ENCODE data around the gene EIF4G1.
"Not testable (repeated sequence)": the region's sequence is repeated elsewhere in the genome, so short reads cannot be mapped to it uniquely, and the experiment has no call there.

Gene EIF4G1, protein sequence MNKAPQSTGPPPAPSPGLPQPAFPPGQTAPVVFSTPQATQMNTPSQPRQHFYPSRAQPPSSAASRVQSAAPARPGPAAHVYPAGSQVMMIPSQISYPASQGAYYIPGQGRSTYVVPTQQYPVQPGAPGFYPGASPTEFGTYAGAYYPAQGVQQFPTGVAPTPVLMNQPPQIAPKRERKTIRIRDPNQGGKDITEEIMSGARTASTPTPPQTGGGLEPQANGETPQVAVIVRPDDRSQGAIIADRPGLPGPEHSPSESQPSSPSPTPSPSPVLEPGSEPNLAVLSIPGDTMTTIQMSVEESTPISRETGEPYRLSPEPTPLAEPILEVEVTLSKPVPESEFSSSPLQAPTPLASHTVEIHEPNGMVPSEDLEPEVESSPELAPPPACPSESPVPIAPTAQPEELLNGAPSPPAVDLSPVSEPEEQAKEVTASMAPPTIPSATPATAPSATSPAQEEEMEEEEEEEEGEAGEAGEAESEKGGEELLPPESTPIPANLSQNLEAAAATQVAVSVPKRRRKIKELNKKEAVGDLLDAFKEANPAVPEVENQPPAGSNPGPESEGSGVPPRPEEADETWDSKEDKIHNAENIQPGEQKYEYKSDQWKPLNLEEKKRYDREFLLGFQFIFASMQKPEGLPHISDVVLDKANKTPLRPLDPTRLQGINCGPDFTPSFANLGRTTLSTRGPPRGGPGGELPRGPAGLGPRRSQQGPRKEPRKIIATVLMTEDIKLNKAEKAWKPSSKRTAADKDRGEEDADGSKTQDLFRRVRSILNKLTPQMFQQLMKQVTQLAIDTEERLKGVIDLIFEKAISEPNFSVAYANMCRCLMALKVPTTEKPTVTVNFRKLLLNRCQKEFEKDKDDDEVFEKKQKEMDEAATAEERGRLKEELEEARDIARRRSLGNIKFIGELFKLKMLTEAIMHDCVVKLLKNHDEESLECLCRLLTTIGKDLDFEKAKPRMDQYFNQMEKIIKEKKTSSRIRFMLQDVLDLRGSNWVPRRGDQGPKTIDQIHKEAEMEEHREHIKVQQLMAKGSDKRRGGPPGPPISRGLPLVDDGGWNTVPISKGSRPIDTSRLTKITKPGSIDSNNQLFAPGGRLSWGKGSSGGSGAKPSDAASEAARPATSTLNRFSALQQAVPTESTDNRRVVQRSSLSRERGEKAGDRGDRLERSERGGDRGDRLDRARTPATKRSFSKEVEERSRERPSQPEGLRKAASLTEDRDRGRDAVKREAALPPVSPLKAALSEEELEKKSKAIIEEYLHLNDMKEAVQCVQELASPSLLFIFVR (N-terminal part only)

DNA sequence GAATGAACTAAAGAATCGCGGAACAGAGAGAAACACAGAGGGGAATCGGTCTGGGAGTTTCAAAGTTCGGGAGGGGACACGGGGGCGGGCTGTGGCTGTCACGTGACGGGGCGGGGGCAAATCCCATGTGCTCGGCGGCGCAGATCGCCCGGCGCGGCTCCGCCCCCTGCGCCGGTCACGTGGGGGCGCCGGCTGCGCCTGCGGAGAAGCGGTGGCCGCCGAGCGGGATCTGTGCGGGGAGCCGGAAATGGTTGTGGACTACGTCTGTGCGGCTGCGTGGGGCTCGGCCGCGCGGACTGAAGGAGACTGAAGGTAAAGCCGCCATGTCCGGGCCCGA, at the start of gene EIF4G1:
Gene EIF4G1, plus strand, starts transcription at position 244 of the 337 bp plus-strand sequence. CDS start 1,191 bp downstream, outside the sequence.
- peak; percentile 95 for DNase-seq (ENCODE audit: low read depth)

DNA sequence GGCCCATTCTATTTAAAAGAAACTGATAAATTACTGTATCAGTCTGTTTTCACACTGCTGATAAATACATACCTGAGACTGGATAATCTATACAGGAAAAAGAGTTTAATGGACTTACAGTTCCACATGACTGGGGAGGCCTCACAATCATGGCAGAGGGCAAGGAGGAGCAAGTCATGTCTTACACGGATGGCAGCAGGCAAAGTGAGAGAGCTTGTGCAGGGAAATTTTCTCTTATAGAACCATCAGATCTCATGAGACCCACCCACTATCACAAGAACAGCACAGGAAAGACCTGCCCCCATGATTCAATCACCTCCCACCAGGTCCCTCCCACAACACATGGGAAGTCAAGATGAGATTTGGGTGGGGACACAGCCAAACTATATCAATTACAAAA, 47.2 kb upstream of the EIF4G1 start:
- DNase-seq (ENCODE audit: low read depth): not testable (repeated sequence)

DNA sequence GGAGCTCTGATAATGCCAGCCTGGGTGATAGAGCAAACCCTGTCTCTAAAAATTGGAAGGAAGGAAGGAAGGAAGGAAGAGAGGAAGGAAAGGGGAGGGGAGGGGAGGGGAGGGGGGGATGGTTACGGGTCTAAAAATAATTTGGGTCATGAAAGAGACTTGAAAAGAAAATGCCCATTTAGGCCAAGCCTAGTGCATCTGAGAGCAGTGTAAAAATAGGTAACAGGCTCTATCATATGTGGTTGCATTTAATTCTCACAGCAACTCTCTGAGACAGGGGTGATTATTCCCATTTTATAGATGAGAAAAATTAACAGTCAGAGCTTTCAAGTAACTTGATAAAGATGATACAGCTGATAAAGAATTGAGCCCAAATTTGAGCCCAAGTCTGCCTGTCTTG, 42.1 kb upstream of the EIF4G1 start:
- no peak for DNase-seq (ENCODE audit: low read depth)

DNA sequence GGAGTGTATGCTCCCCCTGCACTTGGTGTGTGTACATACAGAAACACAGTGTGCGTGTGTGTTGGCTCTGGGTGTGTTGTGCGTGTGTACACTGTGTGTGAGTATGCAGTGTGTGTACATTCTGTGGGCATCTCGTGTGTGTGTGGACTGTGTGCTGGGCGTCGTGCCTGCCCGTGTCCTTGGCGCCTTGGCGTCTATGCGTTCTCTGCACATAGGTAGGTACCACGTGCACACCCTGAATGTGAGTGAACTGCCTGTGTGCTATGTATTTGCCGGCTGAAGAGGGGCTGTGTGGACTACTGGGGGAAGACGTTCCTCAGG, 39.1 kb upstream of the EIF4G1 start:
- DNase-seq (ENCODE audit: low read depth): no peak

DNA sequence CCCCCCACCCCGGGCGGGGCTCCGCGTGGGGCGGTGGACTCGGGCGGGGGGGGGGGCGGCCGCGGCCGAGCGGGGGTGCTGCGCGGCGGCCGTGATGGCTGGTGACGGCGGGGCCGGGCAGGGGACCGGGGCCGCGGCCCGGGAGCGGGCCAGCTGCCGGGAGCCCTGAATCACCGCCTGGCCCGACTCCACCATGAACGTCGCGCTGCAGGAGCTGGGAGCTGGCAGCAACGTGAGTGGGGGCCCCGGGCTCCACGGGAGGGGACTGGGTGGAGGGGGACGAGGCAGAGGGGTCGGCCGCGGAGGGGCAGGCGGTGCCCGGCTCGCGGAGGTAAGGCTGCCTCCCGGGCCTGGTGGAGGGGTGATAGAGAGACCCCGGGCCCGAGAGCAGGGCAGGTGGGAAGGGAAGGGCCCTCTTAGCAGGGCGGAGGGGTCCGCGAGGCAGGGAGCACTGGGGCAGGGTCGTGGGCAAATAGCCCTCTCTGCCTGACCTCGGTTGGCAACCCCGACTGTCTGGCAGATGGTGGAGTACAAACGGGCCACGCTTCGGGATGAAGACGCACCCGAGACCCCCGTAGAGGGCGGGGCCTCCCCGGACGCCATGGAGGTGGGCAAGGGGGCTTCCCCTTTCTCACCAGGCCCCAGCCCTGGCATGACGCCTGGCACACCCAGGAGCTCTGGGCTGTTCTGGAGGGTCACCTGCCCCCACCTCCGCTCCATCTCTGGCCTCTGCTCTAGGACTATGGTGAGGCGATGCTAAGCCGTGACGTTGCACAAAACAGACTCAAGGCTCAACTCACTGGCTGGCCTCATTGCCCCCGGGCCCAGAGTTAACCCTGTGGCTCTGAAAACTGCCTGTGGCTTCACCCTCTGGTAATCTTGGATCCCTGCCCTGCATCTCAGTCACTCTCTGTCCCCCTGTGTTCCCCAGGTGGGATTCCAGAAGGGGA, 38.2 kb upstream of the EIF4G1 start, which contains the start of gene ECE2:
Gene ECE2, plus strand, starts transcription at position 62 of the 950 bp plus-strand sequence. Its CDS starts 132 bp downstream, at position 194.
- no peak for DNase-seq (ENCODE audit: low read depth)

DNA sequence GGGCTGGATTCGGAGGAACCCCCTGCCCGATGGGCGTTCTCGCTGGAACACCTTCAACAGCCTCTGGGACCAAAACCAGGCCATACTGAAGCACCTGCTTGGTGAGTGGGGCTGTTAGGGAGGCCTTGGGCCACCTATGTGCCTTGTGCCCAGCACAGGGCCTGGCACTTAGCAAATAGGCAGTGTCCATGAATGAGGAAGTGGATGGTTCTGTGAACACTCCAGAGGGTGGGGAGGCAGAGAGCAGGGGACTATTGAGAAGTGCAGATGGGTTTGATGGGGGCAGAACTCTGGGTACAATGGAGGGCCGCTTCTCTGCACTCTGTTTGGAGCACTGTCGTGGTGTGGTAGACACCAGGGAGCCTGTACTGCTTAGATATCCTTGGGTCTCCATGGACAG, 37.0 kb upstream of the EIF4G1 start:
- no peak for DNase-seq (ENCODE audit: low read depth)

DNA sequence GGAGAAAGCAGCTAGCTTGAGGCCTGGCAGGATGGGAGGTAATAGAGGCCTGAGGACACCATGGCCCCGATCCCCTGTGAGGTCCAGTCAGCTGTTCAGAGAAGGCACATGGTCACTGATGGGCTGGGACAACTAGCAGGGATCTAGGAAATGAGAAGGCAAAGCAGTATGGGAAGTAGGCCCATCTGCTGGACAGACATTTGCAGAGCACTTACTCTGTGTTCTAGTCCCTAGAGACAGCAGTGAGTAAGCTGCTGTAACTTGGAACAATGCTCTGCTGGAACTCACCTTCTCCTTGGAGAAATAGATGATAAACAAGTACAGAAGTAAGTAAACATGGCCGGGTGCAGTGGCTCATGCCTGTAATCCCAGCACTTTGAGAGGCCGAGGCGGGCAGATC, 31.5 kb upstream of the EIF4G1 start:
- no peak for DNase-seq (ENCODE audit: low read depth)

DNA sequence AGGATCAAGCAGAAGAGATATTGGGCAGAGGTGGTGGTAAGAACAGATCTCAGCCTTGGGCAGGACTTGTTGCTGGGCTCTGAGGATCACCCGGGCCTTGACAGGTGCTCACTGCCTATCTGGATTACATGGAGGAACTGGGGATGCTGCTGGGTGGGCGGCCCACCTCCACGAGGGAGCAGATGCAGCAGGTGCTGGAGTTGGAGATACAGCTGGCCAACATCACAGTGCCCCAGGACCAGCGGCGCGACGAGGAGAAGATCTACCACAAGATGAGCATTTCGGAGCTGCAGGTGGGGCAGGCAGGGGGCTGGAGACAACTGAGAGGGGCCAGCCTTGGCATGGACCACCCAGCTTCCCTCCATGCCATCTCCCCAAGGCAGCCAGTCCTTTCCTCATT, 30.7 kb upstream of the EIF4G1 start:
- DNase-seq (ENCODE audit: low read depth): no peak

DNA sequence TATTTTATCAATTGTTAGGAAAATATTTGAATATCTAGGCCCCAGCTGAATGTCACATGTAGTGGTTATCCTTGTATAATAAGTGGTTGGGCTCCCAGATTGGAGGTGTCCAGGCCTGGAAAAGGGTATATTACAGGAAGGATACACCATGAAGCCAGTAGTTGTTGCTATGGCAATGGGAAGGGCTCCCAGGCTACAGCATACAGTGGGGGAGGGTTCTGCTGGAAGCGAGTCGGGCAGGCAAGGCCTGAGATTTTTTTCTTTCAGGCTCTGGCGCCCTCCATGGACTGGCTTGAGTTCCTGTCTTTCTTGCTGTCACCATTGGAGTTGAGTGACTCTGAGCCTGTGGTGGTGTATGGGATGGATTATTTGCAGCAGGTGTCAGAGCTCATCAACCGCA, 29.7 kb upstream of the EIF4G1 start:
- DNase-seq (ENCODE audit: low read depth): peak; percentile 81

DNA sequence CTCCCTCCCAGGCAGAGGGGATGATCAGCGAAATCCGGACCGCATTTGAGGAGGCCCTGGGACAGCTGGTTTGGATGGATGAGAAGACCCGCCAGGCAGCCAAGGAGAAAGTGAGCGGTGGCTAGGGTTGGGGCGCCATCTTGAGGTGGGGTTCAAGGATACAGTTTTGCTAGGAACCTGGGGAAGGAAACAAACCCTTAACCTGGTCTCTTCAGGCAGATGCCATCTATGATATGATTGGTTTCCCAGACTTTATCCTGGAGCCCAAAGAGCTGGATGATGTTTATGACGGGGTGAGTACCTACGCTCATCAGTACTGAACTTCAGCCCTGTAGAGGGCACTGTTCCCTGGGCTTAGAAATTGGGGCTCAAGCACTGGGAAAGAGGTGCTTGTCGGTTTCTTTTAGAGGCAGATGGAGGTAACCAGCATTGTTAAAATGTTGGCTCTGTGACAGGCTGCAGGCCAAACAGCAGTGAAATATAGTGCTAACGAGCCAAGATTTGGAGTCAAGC, 24.9 kb upstream of the EIF4G1 start:
- DNase-seq (ENCODE audit: low read depth): peak; percentile 48

DNA sequence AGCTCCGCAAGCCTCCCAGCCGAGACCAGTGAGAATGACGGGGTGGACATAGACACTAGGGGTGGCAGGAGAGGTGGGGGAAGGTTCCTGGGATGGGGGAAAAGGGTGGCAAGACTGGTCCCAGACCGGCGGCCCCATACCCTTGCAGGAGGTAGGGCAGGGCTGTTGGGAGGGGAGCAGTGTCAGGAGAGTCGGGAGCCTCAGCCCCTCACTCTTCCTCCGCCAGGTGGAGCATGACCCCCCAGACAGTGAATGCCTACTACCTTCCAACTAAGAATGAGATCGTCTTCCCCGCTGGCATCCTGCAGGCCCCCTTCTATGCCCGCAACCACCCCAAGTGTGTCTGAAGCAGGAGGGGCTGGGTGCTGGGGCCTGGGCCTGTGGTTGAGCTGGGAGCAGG, 24.1 kb upstream of the EIF4G1 start:
- DNase-seq (ENCODE audit: low read depth): no peak

DNA sequence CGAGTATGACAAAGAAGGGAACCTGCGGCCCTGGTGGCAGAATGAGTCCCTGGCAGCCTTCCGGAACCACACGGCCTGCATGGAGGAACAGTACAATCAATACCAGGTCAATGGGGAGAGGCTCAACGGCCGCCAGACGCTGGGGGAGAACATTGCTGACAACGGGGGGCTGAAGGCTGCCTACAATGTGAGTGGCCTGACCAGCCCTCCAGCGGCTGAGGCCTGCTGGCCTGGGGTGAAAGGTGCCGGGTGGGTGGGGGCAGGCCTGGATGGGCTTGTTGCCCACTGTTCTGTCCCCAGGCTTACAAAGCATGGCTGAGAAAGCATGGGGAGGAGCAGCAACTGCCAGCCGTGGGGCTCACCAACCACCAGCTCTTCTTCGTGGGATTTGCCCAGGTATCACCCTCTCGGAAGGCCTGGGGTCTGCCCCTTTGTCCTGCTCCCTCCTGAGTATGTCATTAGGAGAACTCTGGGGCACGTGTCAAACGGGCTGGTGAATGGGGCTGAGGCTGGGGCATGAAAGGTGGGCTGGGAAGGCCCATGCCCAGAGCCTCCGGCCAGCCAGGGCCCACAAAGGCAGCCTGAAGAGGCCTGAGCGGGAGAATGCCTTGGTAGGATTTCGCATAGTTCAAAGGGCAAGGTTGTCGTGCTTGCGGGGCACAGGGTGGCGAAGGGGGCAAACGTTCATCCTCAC, 23.2 kb upstream of the EIF4G1 start:
- DNase-seq (ENCODE audit: low read depth): no peak

DNA sequence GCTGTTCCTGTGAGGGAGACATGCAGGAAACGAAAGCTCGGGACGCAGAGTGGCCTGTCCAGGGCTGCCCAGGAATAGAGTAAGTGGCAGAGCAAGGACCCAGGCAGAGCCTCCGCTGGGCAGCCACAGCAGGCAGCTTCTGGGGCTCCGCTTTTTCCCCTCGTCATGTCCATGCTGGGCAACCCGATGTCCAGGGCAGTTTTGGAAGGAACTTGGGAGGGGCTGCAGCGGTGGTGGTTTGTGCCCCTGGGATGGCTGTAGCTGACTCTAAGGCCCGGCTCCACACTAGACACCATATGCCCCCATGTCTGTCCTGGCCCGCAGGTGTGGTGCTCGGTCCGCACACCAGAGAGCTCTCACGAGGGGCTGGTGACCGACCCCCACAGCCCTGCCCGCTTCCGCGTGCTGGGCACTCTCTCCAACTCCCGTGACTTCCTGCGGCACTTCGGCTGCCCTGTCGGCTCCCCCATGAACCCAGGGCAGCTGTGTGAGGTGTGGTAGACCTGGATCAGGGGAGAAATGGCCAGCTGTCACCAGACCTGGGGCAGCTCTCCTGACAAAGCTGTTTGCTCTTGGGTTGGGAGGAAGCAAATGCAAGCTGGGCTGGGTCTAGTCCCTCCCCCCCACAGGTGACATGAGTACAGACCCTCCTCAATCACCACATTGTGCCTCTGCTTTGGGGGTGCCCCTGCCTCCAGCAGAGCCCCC, 22.5 kb upstream of the EIF4G1 start:
- no peak for DNase-seq (ENCODE audit: low read depth)

DNA sequence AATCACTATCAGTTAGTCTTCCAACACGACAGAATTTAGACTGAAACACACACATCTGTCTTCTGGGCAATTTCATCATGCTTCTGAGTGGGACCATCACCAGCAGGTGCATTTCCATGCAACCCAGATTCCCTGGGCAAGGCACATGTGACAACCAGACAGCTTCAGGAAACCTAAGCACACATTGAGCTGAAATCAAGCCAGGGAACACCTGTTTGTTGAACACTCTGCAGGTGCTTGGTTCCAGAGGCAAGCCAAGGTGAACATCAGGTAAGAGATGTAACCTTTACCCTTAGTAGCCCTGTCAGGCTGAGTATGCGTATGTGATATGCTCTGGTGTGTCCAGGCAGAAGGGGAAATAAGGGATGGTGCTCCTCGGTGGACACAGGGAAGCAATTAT, 18.6 kb upstream of the EIF4G1 start:
- no peak for DNase-seq (ENCODE audit: low read depth)

DNA sequence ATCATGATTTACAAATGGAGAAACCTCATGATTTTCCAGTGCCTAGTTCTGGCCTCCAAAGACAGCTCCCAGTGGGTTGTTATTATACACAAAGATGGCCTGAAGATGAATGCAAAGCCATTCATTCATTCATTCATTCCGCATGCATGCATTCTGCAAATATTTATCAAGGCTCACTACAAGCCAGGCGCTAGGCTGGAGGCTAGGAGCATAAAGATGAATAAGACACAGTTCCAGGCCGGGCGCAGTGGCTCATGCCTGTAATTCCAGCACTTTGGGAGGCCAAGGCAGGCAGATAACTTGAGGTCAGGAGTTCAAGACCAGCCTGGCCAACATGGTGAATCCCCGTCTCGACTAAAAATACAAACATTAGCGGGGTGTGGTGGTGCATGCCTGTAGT, 17.8 kb upstream of the EIF4G1 start:
- DNase-seq (ENCODE audit: low read depth): no peak

DNA sequence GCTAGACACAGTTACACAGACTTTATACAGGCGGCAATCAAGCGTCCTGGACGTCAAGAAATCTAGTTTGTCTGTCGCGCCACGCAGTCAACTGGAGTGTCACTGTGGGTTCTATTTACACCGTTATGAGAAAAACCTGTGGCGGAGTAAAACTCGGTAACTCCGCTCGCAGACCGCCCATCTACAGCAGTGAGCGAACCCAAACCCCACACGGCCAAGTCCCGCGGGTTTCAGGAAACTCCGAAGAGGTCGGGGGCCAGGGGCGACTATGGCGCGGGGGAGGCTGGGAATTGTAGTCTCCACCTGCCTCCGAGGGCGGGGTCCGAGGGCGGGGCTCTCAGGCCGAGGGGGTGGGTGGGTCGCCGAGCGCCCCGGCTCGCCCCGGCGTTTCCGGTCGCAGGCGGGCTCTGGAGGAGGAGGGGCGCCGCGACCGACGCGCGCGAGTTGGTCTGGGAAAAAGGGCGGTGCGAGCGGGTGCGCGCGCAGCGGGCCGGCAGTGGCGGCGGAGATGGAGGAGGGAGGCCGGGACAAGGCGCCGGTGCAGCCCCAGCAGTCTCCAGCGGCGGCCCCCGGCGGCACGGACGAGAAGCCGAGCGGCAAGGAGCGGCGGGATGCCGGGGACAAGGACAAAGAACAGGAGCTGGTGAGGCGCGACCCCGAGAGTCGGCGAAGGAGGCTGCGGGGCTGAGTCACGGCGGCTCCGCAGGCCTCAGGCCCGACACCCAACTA, 15.5 kb upstream of the EIF4G1 start, which contains the start of gene PSMD2:
Gene PSMD2, plus strand, starts transcription at position 483 of the 729 bp plus-strand sequence. Its CDS starts 26 bp downstream, at position 509.
- peak; percentile 97 for DNase-seq (ENCODE audit: low read depth)

DNA sequence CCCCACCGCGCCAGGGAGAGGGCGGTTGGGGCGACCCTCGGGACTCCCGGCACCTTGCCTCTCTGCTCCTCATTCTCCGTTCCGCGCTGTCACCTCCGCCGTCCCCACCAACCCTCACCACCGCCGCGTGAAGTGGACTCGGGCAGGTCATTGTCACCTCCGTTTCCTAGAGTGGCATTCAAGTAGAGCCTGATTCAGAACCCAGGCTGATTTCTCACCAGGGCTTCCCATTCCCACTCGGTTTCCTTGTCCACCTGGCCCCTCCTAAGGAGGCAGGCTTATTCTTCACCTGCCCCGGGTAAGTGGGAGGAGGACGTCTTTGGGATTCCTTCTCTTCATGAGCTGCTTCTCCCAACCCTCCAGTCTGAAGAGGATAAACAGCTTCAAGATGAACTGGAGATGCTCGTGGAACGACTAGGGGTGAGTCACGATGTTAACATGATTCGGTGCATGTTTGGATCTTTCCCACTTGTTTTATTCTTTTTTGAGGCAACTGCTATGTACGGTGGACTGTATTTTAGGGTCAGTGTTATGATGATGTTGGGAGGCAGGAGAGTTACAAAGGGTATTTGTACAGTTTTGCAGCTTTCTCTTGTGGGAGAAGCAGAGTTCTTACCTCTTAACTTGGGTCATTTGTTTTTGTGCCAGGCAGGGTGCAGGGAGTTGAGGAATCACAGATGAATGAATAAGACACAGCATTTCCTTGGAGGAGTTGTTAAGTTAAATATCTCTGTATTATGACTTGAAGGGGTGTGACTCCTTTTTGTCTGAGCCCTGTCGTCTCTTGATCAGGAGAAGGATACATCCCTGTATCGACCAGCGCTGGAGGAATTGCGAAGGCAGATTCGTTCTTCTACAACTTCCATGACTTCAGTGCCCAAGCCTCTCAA, 14.7 kb upstream of the EIF4G1 start:
- DNase-seq (ENCODE audit: low read depth): peak; percentile 76

DNA sequence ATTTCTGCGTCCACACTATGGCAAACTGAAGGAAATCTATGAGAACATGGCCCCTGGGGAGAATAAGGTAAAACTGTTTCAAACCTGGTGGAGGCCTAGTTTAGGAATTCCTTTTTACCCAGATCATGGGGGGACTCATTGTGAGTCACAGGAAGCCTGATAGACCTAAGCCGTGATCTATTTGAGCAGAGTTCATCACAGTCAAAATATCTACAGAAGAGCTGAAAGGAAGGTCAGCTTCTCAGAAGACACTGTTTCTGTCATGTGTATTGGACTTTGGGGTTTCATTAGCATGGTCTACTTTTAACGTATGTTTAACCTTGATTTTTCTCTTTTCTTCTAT, 14.1 kb upstream of the EIF4G1 start:
- DNase-seq (ENCODE audit: low read depth): peak; percentile 67

Measured in iris pigment epithelial cell (primary cell).